Psoas muscle (tissue), 8 donors: ENCODE measurements around the gene TMEM131L. TPM values are rescaled to one million over a fixed set of nuclear protein-coding genes. Genes with fewer than 3 reads are reported as not detected.
A peak's percentile ranks its signal among the peaks of the same experiment; 100 is the strongest.

Experiments used
- ATAC-seq, 4 donors: fragments of 200-7000 bp; cut with Tn5 transposase; one replicate each; pipeline ENCODE4 v1.9.1; 2020; ENCODE audit warnings: moderate library complexity in 3 of 4, mild to moderate bottlenecking in 2 of 4
- DNase-seq, 2 donors: peaks; one replicate each; pipeline ENCODE4 v3.0.0-alpha.2; 2020
- H3K27ac ChIP-seq: fragments of 200-600 bp; one replicate; pipeline ENCODE4 v1.8.0; 2022
- H3K27me3 ChIP-seq, 3 donors: fragments of 200-600 bp in 1 of 3; one replicate each; pipeline versions ENCODE4 v1.6.1 to v1.8.0; 2013 to 2022; ENCODE audit warnings: low read length in 2 of 3, mild to moderate bottlenecking in 2 of 3, moderate library complexity in 1 of 3; ENCODE audit not compliant: insufficient read depth in 3 of 3
- H3K36me3 ChIP-seq, 2 donors: fragments of 200-600 bp in 1 of 2; one replicate each; pipeline versions ENCODE4 v1.6.1 to v1.8.0; 2013 to 2022; ENCODE audit warnings: low read depth in 1 of 2, mild to moderate bottlenecking in 1 of 2, moderate library complexity in 1 of 2; ENCODE audit not compliant: insufficient read depth in 1 of 2
- H3K4me1 ChIP-seq: fragments of 200-600 bp; one replicate; pipeline ENCODE4 v1.8.0; 2022
- H3K4me3 ChIP-seq: fragments of 200-600 bp; one replicate; pipeline ENCODE4 v1.8.0; 2022; ENCODE audit warnings: mild to moderate bottlenecking
- H3K9me3 ChIP-seq: fragments of 200-600 bp; one replicate; pipeline ENCODE4 v1.8.0; 2022
- WGBS, 3 donors: extraction: QIAGEN DNeasy Blood & Tissue Kit; methylation state at CpG; one replicate each; pipeline versions ENCODE4 v1.1.6 to v1.1.7; 2013; 5-methylcytosine and 5-hydroxymethylcytosine counted together
- intact Hi-C, 2 donors: fragments of 100-400 bp; cut with DNase I; formaldehyde crosslinking; loops; one replicate each; pipeline versions ENCODE4 v1.11.0 to v1.14.2; 2022
- polyA plus RNA-seq, 3 donors: library from polyadenylated mRNA; stranded (reverse); fragments of 200-250 nt; gene quantifications; one replicate each; pipeline ENCODE4 v1.2.3, GENCODE V29; 2013
- total RNA-seq, 4 donors: library from RNA; stranded (reverse); fragmentation: NEBNext Ultra II Directional in 2 of 4; extraction: Animal tissue kit (Norgen Biotek cat#: 25700) in 2 of 4; gene quantifications; one replicate each; pipeline versions ENCODE4 v1.2.1 to v1.2.4, GENCODE V29; 2021 to 2023
- TF ChIP-seq, protein P1 (sequence below): fragments of 200-600 bp; IDR thresholded peaks from one replicate; pipeline ENCODE4 v1.8.0; 2022; ENCODE audit warnings: antibody characterized with exemption
- donor health status: healthy with polysubstance abuse.
- donor health status: DM: no; HTN: no; CAD: no; lungs with moderate emphysema.
- donor health status: Bipolar disorder and iron deficiency.
- donor health status: healthy.
- donor health status: DM: yes; HTN: yes; CAD: no.
- donor health status: DM: no; HTN: no; CAD: no.
- donor health status: DM: no; HTN: no; CAD: no.
- donor health status: DM: yes; HTN: yes; CAD: no.

Gene TMEM131L
- total and polyA plus RNA-seq, 7 donors: 2.1 to 21.2 (median 6.9) TPM

DNA sequence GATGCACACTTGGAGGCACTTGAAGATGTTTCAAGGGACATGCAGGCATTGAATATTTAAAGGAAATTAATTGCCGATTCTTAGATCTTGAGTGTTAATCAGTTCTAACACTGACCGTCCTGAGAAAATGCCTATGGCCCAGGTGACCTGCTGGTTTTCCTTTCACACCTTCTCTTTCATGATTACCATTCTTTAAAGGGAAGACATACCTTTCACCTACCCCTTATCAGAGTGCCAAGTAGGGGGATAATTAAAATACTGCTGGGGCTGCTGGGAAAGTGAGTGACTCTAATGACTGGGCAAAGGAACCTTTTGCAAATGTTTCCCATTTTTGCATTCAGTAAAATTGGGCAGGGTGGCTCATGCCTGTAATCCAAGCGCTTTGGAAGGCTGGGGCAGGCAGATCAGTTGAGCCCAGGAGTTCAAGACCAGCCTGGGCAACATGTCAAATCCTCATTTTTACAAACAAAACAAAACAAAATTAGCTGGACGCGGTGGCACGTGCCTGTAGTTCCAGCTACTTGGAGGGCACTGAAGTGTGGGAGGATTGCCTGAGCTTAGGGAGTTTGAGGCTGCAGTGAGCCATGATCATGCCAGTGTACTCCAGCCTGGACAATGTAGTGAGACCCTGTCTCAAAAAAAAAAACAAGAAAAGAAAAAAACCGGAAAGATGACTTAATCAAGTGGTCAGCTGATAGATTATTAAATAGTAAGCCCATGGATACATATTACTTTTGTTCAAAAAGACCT is 44.3 kb downstream of the TMEM131L start:
- intact Hi-C loops: no loop called here
- TF ChIP-seq, protein P1, sequence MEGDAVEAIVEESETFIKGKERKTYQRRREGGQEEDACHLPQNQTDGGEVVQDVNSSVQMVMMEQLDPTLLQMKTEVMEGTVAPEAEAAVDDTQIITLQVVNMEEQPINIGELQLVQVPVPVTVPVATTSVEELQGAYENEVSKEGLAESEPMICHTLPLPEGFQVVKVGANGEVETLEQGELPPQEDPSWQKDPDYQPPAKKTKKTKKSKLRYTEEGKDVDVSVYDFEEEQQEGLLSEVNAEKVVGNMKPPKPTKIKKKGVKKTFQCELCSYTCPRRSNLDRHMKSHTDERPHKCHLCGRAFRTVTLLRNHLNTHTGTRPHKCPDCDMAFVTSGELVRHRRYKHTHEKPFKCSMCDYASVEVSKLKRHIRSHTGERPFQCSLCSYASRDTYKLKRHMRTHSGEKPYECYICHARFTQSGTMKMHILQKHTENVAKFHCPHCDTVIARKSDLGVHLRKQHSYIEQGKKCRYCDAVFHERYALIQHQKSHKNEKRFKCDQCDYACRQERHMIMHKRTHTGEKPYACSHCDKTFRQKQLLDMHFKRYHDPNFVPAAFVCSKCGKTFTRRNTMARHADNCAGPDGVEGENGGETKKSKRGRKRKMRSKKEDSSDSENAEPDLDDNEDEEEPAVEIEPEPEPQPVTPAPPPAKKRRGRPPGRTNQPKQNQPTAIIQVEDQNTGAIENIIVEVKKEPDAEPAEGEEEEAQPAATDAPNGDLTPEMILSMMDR: no peak
- DNase-seq: no peak
- Histone ChIP-seq H3K9me3 (no peaks in the 10 kb centered on the region), H3K4me1 (peaks cover 64% of the 10 kb centered on the region), H3K27me3 (no peaks in the 10 kb centered on the region), H3K4me3 (no peak overlapping the region), H3K36me3 (no peaks in the 10 kb centered on the region), H3K27ac (no peak overlapping the region)
- ATAC-seq: no peak
- 67 to 80% (median 70%) methylated on average over 7 of the region's 7 CpGs for WGBS, 3 donors

DNA sequence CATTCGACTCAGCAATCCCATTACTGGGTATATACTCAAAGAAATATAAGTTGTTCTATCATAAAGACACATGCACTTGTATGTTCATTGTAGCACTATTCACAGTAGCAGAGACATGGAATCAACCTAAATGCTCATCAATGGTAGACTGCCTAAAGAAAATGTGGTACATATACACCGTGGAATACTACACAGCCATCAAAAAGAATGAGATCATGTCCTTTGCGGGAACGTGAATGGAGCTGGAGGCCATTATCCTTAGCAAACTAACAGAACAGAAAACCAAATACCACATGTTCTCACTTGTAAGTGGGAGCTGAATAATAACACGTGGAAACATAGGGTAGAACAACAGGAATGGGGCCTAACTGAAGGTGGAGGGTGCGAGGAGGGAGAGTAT is 44.9 kb downstream of the TMEM131L start:
- DNase-seq: no peak
- Histone ChIP-seq H3K27me3 (no peaks in the 10 kb centered on the region), H3K4me1 (peaks cover 59% of the 10 kb centered on the region), H3K27ac (no peak overlapping the region), H3K36me3 (no peaks in the 10 kb centered on the region), H3K9me3 (no peaks in the 10 kb centered on the region), H3K4me3 (no peak overlapping the region)
- ATAC-seq: no peak
- WGBS, 3 donors: 95 to 97% (median 96%) methylated on average over 6 of the region's 6 CpGs
- TF ChIP-seq, protein P1: no peak
- intact Hi-C loops: no loop called here

DNA sequence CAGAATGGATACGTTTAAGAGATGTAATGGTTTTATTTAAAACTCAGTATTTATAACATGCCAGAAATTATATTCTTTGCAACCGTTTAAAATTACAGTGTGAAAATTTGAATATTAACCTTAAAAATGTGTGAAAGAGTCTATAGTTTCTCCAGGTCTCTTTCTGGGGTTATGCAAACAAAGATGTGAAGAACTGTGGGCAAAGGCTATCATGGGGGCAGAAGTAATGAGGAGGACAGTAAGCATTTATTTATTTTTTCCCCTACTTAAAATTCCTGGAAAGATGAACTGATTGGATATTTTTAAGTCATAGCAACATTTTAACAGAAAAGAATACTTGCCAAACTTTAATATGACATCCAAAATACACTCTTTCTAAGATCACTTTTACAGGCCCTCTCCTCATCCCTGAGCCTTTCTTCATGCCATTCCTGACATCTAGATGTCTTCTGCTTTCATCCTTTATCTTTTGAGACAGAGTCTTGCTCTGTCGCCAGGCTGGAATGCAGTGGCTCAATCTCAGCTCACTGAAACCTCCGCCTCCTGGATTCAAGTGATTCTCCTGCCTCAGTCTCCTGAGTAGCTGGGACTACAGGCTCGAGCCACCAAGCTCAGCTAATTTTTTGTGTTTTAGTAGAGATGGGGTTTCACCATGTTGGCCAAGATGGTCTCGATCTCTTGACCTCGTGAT is 46.1 kb downstream of the TMEM131L start:
- H3K4me1 ChIP-seq: peaks cover 48% of the 10 kb centered on the region
- 38 to 67% (median 47%) methylated on average over 7 of the region's 7 CpGs for WGBS, 3 donors
- intact Hi-C loops: no loop called here
- peak overlapping the region; percentile 32 for H3K27ac ChIP-seq
- H3K36me3 ChIP-seq: no peaks in the 10 kb centered on the region
- no peak overlapping the region for H3K4me3 ChIP-seq
- no peaks in the 10 kb centered on the region for H3K9me3 ChIP-seq
- no peaks in the 10 kb centered on the region for H3K27me3 ChIP-seq
- ATAC-seq (no peak), DNase-seq (no peak)
- TF ChIP-seq, protein P1: no peak

DNA sequence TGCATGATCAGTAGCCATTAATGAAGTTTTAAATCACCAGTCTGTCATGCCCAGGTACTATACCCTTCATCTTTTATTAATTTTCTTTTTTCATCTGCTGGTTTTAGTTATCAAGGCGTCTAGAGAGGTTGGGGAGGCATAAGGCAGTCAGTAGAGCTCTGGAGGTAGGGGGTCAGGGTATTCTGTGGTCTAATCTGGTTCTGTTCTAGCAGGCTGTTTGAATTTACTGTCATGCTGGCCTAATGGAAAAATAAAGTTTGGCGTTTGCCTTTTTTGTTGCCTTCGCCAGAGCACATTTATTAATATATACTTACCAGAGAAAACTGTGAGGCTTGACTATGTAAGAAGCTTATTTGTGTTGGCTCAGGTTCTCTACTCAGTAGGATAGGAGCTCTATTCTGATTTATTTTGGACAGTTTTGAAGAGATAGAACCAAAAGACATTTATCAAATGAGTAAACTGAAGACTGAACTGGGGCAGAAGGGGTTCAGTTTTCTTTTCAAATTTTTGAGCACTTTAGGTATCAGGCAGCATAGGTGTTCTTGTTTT is 46.9 kb downstream of the TMEM131L start:
- no peaks in the 10 kb centered on the region for H3K36me3 ChIP-seq
- TF ChIP-seq, protein P1: no peak
- intact Hi-C loops: no loop called here
- peak overlapping the region; percentile 32 for H3K27ac ChIP-seq
- WGBS, 3 donors: 62 to 69% (median 63%) methylated on average over 3 of the region's 3 CpGs
- no peak overlapping the region for H3K4me3 ChIP-seq
- ATAC-seq (no peak), DNase-seq (no peak)
- H3K27me3 ChIP-seq: no peaks in the 10 kb centered on the region
- H3K9me3 ChIP-seq: no peaks in the 10 kb centered on the region
- peaks cover 48% of the 10 kb centered on the region for H3K4me1 ChIP-seq
